ENCODE data around the gene PIK3C3.

PIK3C3 gene

GRCh38 chr18:42095732-42096377, 140.8 kb downstream of the PIK3C3 start:
- no peak for DNase-seq (ENCODE audit: extremely low spot score)
- POLR2A ChIA-PET = no interaction called here
- CTCF ChIA-PET = no interaction called here
- no peak for TF ChIP-seq CTCF (IDR thresholded peaks at IDR 0.05; ENCODE audit: control extremely low read depth, extremely low read depth, low read depth, missing control alignments)

GRCh38 chr18:42100248-42100647, 145.2 kb downstream of the PIK3C3 start:
- DNase-seq (ENCODE audit: extremely low spot score) = no peak
- TF ChIP-seq CTCF (IDR thresholded peaks at IDR 0.05; ENCODE audit: control extremely low read depth, extremely low read depth, low read depth, missing control alignments) = no peak
- ChIA-PET POLR2A (no interaction called here), CTCF (interaction anchor here (3.0 kb wide), 1 partner anchor 14 kb away, joined by 23 read pairs; no protein-coding TSS in a partner anchor)

GRCh38 chr18:42100911-42101310, 145.9 kb downstream of the PIK3C3 start:
- no peak for TF ChIP-seq CTCF (IDR thresholded peaks at IDR 0.05; ENCODE audit: control extremely low read depth, extremely low read depth, low read depth, missing control alignments)
- CTCF ChIA-PET = interaction anchor here (0.8 to 3.0 kb wide), 6 partner anchors 10 to 1171 kb away, joined by 3 to 23 read pairs (median 6); no protein-coding TSS in a partner anchor
- POLR2A ChIA-PET = no interaction called here
- DNase-seq (ENCODE audit: extremely low spot score) = no peak

- no peak for TF ChIP-seq CTCF (IDR thresholded peaks at IDR 0.05; ENCODE audit: control extremely low read depth, extremely low read depth, low read depth, missing control alignments)
- ChIA-PET CTCF (interaction anchor here (1.3 to 2.8 kb wide), 3 partner anchors 9 to 1167 kb away, joined by 3 to 23 read pairs (median 8); no protein-coding TSS in a partner anchor), POLR2A (no interaction called here)
- no peak for DNase-seq (ENCODE audit: extremely low spot score)
Measured at GRCh38 chr18:42105394-42105793, 150.4 kb downstream of the PIK3C3 start.

DNA sequence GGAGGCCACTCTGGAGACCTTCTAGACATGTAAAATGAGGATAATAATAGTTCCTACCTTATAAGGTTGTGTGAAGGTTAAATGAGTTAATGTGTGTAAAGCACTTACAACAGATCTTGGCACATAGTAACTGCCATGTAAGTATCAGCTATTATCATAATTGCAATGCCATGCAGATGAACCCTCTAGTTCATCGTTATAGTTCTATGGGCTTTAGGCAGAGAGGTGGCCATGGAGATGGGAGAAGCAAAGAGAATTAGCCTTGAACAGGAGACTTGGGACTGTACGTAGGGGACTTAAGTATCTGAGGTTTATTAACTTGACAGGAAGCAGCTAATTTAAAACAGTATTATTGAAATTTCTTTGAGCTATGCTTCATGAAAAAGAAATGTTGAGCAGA, 151.8 kb downstream of the PIK3C3 start:
- TF ChIP-seq CTCF (IDR thresholded peaks at IDR 0.05; ENCODE audit: control extremely low read depth, extremely low read depth, low read depth, missing control alignments) = no peak

DNA sequence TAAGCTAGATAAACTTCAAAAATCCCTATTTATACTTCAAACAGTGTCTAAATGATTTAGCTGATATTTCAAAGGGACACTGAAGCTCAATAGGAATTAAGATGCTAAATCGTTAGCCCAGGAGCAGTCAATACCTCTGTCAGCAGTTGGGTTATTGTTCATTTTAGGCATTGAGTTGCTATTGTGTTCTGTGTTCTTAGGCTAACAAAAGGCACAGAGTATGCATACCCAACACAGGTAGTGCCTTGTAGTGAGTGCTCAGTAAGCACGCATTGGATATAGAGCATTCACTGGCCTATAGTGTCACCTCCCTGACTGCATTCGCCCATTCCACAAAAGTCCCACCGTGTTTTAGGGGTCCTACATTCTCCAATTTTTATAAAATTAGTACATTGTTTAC, 152.3 kb downstream of the PIK3C3 start:
- POLR2A ChIA-PET = no interaction called here
- CTCF ChIA-PET = interaction anchor here (0.8 to 2.8 kb wide), 3 partner anchors 19 to 1165 kb away, joined by 3 to 8 read pairs (median 4); no protein-coding TSS in a partner anchor
- DNase-seq (ENCODE audit: extremely low spot score) = no peak

More for the DNA sequence above, 151.8 kb downstream of the PIK3C3 start:
- ChIA-PET POLR2A (no interaction called here), CTCF (interaction anchor here (0.8 to 2.8 kb wide), 3 partner anchors 18 to 1165 kb away, joined by 3 to 8 read pairs (median 4); no protein-coding TSS in a partner anchor)
- DNase-seq (ENCODE audit: extremely low spot score) = no peak

More for the DNA sequence above, 152.3 kb downstream of the PIK3C3 start:
- TF ChIP-seq CTCF (IDR thresholded peaks at IDR 0.05; ENCODE audit: control extremely low read depth, extremely low read depth, low read depth, missing control alignments) = no peak
